HG02610 (cell line): Measurements from ENCODE around the gene DMBT1.

Experiments
- ATAC-seq: cut with Tn5 transposase; IDR thresholded peaks from one replicate; pipeline ENCODE4 v1.9.1; 2021; ENCODE audit warnings: mild to moderate bottlenecking, moderate library complexity; ENCODE audit not compliant: unreplicated experiment

The DMBT1 gene

GRCh38 chr10:122548407-122549085 is 12.0 kb upstream of the DMBT1 start:
- no peak for ATAC-seq

DNA sequence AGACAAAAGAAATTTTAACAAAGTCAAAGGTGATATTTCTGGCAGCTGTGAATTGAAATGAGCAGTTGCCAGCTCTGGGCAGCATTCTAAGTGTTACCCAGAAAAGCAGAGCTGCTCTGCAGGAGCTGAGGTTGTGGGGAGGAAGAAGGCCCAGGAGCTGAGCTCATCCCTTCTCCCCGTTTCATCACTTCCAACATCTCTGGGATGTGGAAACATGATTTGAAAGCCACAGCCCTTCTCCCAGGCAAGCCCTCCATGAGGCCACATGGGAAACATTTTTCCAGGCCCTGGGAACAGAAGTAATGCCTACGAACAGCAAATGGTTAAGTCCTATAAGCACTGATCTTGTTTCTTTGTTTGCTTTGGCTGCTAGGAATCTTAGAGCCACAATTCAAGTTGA is 10.9 kb upstream of the DMBT1 start:
- ATAC-seq, result no peak

DNA sequence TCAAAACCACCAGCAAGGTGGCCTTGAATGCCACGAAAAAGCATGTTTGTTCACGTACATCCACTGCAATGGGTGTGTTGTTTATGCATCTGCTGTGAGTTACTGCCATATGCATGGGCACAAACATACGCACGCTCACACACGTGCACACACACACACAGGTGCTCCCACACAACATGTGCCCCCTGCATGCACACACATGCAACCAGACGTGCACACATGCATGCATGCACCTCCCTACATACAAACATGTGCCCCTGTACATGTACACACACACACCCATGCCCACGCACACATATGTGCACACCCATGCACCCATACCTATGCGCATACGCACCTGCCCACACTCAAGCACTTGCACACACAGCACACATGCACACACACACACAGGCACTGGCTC is 10.1 kb upstream of the DMBT1 start:
- ATAC-seq, result no peak

- ATAC-seq, result no peak
These were observed 9.6 kb upstream of the DMBT1 start for GRCh38 chr10:122550983-122551382.

GRCh38 chr10:122551450-122551849 is 9.1 kb upstream of the DMBT1 start:
- no peak for ATAC-seq

GRCh38 chr10:122553341-122553740 is 7.2 kb upstream of the DMBT1 start:
- no peak for ATAC-seq

DNA sequence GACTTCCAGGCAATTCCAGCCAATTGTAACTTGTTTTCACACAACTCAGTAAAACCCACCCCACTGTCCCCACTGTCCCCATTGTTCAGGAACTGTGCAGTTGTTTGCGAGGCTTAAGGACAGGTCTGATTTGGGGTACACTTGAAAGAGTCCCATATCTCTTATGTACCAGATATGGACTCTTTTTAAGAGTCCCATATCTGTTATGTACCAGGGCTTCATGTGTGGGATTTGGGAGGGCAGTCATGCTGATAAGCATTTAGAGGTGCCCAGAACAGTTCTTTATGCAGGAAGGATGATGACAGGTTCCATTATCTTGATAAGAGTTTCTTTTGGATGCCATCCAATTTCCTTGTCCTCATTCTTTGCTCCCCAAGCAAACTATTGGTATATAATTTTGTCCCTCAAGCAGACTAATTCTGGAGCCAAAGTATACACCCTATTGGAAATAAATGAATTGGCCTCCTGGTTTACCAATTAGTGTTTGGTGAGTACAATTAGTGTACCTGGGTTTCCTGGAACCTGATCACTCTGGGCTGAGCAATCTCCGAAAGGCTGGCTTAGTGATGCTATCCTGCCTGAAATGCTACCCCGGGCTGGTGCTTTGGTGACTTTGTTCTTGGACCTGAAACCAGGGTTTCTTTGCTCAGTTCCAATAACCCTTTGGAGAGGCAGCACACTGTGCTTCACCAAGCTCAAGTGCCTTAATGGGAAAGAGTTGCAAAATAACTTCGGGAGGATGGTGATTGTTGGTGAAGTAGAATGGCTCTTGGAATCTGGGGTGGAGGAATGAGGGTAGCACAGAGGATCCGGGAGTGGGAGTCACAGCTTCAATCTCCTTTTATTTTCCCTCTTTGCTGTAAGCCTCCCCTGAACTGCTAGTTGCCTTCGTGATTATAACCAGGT is 6.2 kb upstream of the DMBT1 start:
- no peak for ATAC-seq

- no peak for ATAC-seq
These were observed 5.1 kb upstream of the DMBT1 start for GRCh38 chr10:122555442-122555841.

DNA sequence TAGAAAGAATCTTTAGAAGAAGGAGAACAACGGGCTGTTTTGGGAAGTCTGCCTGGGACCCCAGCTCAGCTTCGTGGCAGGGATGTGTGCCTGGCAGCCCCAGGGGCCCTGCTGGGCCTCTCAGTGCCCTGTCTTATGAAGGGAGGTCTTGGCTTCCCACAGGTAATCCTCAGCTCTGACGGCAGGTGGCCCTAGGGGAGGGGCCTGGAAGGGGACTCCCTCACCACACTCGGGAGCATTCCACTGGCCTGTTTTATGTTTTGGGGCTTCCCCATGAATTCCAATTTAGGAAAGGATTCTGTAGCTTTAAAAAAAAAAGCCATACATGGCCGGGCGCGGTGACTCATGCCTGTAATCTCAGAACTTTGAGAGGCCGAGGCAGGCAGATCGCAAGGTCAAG is 3.0 kb upstream of the DMBT1 start:
- ATAC-seq, result no peak

- ATAC-seq, result no peak
These were observed 2.1 kb upstream of the DMBT1 start for GRCh38 chr10:122558452-122558851.

GRCh38 chr10:122559228-122559627 is 1.3 kb upstream of the DMBT1 start:
- ATAC-seq, result no peak

DNA sequence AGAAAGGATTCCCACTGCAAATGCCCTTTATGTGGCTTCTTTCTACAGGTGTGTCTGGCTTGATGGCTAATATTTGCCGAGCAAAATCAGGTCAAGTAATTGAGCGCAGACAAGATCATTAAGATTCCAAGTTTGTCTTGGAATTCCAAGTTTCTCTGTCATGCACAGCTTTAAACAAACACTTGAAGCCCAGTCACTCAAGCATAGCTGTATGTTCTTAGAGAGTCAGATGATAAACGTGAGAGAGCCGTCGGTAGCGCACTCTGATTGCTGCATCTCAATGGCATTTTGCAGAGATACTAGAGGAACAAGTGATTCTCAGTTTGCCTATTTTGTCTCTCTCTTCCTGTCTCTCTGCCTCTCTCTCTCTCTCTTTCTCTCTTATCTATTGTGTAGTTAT is 658 bp downstream of the DMBT1 start:
- no peak for ATAC-seq

- ATAC-seq, result no peak
These were observed 1.2 kb downstream of the DMBT1 start for GRCh38 chr10:122561792-122562191.

DNA sequence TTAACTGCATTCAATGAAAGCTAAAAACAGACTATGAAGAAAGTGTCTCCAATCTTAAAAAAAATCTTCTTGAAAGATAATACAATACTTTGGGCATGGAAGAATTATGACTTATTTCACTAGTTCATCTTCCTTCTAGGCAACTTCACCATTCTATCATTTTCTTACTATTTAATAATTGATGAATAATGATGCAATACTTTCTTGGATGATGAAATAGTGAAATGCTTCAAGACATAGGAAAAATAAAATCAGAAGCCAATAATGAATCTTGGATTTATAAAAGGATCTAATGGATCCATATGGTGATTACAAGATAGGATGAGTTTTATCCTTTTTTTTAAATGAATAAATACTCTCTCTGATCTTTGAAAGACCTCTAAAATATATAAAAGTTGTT is 4.4 kb downstream of the DMBT1 start:
- no peak for ATAC-seq

- ATAC-seq, result no peak
These were observed 5.2 kb downstream of the DMBT1 start for GRCh38 chr10:122565766-122566206.

DNA sequence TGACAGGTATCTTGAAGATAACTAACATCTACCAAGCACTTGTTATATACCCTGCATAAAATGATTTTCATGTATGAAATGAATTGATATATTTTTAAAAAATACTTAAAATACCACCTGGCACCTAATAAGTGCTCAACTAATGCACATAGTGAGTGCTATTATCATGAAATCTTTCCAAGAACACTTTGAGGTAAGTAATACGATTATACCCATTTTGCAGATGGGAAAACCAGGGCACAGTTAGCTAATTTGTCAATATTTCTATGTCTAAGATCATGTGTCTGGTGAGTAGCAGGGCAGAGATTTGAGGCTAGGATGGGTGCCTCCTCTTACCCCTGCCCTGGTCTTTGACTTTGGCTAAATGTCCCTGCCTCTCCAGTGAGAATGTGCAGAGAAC is 6.1 kb downstream of the DMBT1 start:
- no peak for ATAC-seq

DNA sequence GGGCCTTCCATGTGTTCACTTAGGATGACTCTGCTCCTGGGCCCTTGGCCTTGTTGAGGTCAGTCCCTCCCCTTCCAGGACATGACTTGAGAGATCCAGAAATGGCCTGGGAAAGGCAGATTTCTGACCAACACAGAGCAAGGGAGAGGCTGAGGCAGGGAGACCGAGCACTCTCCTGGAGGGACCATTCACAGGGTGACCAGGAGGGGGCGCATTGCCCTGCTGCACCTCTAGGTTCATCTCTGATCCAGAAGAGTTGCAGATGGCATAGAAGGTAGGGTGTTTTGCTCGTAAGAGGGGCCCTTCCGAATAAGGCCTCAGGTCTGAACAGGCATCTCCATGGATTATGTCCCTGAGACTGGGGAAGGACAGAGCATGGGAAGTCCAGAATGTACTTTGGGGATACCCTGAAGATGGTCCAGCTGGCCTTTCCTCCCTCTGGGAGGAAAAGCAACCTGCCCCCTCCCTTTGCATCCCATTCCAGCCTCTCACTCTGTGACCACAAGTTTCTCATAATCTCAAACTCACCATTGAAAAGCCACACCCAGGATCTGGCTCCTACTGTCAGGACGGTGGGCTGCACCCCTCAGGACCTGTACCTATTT is 6.6 kb downstream of the DMBT1 start:
- no peak for ATAC-seq

- ATAC-seq, result no peak
These were observed 8.0 kb downstream of the DMBT1 start for GRCh38 chr10:122568551-122568950.

- no peak for ATAC-seq
These were observed 10.4 kb downstream of the DMBT1 start for GRCh38 chr10:122570920-122571319.

DNA sequence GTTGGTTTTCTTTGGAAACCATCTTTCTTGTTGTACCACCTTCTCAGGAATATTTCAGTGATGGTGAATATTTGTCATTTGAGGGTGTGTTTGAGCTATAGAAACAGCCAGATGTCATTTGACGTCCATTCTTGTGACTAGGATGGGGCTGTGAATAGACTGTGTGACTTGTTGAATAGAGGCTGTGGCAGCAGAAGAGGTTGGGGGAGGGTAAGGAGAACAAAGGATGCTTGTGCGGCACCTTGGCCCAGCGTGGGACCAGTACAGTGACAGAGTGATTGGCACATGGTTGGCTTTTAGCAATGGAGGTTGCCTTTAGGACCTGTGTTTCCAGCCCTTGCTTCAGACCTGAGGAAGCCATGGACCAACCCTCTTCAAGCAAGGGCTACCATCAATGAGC is 11.3 kb downstream of the DMBT1 start:
- ATAC-seq, result no peak

GRCh38 chr10:122575776-122576175 is 15.2 kb downstream of the DMBT1 start:
- no peak for ATAC-seq

DNA sequence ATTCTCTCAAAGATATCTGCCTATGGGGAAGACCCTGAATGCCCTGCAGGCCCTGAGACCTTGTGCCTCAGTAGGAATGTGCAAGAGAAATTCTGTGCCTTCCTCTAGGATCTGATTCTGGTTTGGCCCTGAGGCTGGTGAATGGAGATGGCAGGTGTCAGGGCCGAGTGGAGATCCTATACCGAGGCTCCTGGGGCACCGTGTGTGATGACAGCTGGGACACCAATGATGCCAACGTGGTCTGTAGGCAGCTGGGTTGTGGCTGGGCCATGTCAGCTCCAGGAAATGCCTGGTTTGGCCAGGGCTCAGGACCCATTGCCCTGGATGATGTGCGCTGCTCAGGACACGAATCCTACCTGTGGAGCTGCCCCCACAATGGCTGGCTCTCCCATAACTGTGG is 15.7 kb downstream of the DMBT1 start:
- no peak for ATAC-seq
